ENCODE data around the gene ZFAND4. TPM values are rescaled to one million over a fixed set of nuclear protein-coding genes. Genes with fewer than 3 reads are reported as not detected.

Gene ZFAND4
- total RNA-seq, 1 donor from 2014 or later = 5.0 TPM

DNA sequence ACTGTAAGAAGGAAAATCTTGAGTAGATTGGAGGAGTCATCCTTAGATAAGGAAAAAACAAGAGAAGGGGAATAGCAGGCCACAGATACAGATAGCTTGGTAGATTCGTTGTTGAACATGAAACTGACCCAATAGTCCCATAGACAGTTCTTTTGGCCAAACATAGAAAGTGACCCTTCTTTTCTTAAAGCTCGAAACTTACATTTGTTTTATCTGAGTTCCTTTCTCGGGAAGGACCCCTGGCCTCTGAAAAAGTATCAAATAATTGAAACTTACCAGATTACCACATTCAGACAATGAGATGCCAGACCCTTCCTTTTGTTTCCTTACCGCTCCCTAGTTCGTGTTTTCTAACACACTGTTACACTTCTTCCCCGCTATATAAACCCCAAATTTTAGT lies 72.9 kb downstream of the ZFAND4 start:
- TF ChIP-seq, protein P1, sequence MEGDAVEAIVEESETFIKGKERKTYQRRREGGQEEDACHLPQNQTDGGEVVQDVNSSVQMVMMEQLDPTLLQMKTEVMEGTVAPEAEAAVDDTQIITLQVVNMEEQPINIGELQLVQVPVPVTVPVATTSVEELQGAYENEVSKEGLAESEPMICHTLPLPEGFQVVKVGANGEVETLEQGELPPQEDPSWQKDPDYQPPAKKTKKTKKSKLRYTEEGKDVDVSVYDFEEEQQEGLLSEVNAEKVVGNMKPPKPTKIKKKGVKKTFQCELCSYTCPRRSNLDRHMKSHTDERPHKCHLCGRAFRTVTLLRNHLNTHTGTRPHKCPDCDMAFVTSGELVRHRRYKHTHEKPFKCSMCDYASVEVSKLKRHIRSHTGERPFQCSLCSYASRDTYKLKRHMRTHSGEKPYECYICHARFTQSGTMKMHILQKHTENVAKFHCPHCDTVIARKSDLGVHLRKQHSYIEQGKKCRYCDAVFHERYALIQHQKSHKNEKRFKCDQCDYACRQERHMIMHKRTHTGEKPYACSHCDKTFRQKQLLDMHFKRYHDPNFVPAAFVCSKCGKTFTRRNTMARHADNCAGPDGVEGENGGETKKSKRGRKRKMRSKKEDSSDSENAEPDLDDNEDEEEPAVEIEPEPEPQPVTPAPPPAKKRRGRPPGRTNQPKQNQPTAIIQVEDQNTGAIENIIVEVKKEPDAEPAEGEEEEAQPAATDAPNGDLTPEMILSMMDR (conservative IDR thresholded peaks at IDR 0.05; ENCODE audit: low read depth, low read length) = no peak
- H3K4me3 ChIP-seq (ENCODE audit: low read depth, low read length) = no peak overlapping the region
- no peak for DNase-seq (ENCODE audit: low read depth)

DNA sequence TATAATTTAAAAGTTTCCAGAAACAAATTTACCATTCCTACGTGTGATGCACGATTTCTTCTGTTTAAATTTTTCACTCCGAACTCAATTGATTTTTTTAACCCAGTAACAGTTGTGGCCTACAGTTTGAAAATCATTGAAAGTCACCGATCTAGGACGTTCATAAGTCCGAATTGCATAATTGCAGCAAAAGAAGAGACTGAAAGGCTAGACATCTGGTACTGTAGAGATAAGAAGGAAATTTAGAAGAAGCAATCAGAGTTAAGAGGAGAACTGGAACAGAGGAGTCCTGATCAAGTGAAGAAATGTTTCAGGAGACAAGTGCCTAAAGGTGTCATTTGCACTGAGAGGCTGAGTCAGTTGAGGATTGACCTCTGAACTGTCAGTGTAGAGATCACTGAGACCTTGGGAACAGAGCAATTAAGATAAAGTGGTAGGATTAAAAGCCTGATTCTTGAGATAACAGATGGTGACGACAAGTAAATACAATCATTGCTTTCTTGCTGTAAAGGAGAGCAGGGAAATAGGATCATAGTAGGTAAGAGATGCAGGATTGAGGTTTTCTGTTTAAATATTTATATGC lies 73.5 kb downstream of the ZFAND4 start:
- no peak overlapping the region for H3K4me3 ChIP-seq (ENCODE audit: low read depth, low read length)
- DNase-seq (ENCODE audit: low read depth) = no peak
- TF ChIP-seq, protein P1 (conservative IDR thresholded peaks at IDR 0.05; ENCODE audit: low read depth, low read length) = no peak

DNA sequence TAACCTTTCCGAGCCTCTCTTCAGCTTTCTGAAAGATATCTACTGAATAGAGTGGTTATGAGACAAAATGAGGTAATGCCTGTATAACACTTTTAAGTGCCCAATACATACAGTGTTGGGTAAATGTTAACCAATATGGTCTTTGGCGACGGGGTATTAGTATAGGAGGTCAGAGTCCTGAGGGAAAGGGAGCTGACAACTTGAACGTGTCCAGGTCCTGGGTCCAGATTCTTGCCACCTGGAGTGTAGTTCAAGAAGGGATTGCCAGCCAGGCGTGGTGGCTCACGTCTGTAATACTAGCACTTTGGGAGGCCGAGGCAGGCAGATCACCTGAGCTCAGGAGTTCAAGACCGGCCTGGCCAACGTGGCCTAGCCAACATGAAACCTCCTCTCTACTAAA lies 76.0 kb downstream of the ZFAND4 start:
- TF ChIP-seq, protein P1 (conservative IDR thresholded peaks at IDR 0.05; ENCODE audit: low read depth, low read length) = no peak
- H3K4me3 ChIP-seq (ENCODE audit: low read depth, low read length) = no peak overlapping the region
- no peak for DNase-seq (ENCODE audit: low read depth)

DNA sequence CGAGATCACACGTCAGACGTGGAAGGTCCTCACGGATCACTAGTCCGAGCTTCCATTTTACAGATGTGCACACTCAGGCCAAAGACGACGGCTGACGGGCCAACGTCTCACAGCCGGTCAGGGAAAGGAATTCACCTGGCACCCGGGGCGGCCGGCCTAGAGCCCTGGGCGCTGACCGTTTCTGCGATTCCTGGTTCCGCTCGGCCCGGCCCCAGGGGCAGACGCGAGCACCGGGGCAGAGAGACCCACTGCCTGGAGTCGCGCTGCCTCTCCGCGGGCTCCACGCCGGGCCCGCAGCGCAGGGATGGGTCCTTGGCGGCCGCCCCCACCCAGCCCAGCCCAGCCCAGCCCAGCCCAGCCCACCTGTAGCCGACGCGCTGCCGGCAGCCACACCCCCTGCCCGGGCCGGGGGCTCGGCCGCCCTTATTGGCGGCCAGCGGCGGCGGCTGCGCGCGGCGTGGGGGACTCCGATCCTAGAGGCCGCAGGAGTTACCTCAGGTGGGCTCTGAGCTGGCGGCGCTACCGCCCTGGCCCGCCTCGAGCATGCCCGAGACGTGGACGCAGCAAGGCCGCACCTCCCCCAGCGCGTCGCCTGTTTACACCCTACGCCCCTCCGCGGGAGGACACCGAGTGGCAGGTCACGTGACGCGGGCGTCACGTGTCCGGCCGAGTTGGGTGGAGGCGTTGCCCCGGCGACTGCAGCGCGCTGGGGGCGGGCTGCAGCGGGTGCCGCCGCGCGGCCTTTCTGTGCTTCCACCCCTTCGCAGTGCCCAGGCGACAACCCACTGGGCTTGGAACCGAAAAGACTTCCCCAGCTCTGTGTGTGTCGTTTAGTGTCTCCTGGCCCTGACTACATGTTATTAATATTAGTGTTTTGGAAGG lies 78.1 kb downstream of the ZFAND4 start:
- TF ChIP-seq, protein P1 (conservative IDR thresholded peaks at IDR 0.05; ENCODE audit: low read depth, low read length) = no peak
- DNase-seq (ENCODE audit: low read depth) = no peak
- H3K4me3 ChIP-seq (ENCODE audit: low read depth, low read length) = peak overlapping the region; percentile 73

DNA sequence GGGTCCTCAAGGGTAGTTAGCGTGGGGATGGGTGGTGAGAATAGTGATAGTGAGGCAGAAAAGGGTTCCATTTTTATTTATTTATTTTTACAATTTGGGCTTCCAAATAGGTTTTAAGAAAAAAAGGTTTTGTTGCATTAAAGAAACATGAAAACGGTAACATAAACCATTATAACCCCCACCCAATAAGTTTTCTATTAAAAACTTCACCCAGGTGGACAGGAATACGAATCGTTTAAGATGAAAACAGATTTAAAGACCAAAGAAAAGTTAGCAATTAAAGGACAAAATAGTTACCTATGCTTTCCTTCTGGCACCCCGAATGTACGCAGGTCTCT lies 78.7 kb downstream of the ZFAND4 start:
- H3K4me3 ChIP-seq (ENCODE audit: low read depth, low read length) = peak overlapping the region; percentile 73
- no peak for DNase-seq (ENCODE audit: low read depth)
- TF ChIP-seq, protein P1 (conservative IDR thresholded peaks at IDR 0.05; ENCODE audit: low read depth, low read length) = no peak

DNA sequence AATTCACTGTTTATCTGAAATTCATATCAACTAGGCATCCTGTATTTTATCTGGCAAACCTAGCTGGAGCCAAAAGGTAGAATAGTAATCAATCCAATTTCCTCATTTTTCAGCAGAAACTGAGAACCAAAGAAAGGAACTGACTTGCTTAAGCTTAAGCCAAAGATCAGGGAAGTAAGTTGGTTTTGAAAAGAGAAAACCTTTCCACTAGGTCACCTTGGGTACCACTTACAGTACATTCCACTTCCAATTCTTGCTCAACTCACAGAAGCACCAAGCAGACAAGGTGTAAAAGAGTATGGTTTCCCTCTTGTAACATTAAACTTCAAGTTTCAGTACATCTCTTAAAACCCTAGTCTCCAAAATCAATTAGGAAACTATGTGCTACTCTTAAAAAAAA lies 79.6 kb downstream of the ZFAND4 start:
- no peak for DNase-seq (ENCODE audit: low read depth)
- no peak overlapping the region for H3K4me3 ChIP-seq (ENCODE audit: low read depth, low read length)
- TF ChIP-seq, protein P1 (conservative IDR thresholded peaks at IDR 0.05; ENCODE audit: low read depth, low read length) = no peak

All from epithelial cell of proximal tubule (primary cell).